NCI-H2171 treated with DMSO at 0.1 percent for 48 hours (cell line): ENCODE data around the gene FBXO28.
"Not testable (repeated sequence)": the region's sequence is repeated elsewhere in the genome, so short reads cannot be mapped to it uniquely, and the experiment has no call there.

Experiments used
- DNase-seq: peaks from one replicate; lab custom pipeline; 2025; lab: John Stamatoyannopoulos, UW

The FBXO28 gene

DNA sequence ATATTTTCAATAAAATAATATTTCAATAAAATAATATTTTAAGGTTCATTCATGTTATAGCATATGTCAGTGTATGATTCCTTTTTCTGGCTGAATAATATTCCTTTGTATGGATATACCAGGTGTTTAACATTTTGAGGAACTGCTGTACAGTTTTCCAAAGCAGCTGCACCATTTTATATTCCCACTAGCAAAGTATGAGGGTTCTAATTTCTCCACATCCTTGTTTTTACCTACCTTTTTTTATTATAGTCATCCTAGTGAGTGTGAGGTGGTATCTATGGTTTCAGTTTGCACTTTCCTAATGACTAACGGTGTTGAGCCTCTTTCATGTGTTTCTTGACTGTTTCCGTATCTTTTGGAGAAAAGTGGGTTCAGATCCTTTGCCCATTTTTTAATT, 74.4 kb downstream of the FBXO28 start:
- DNase-seq = no peak

- DNase-seq = no peak
Measured at GRCh38 chr1:224189561-224189960, 75.7 kb downstream of the FBXO28 start.

DNA sequence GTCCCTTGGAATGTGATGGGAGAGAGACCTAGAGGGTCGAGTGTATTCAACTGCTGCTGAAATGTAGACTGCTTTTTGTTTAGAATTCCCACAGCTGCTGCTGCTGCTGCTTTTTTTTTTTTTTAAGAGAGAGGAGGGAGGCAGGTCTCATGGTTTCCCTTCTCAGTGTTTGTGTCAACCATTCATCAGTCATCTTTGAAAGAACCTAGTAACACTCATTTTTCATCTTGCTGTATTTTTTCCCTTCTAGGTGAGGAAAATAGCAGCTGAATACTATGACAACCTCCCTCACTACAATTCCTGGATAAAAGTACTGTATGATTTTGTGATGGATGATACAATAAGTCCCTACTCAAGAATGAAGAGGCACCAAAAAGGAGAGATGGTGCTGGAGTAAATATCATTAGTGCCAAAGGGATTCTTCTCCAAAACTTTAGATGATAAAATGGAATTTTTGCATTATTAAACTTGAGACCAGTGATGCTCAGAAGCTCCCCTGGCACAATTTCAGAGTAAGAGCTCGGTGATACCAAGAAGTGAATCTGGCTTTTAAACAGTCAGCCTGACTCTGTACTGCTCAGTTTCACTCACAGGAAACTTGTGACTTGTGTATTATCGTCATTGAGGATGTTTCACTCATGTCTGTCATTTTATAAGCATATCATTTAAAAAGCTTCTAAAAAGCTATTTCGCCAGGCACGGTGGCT, 78.3 kb downstream of the FBXO28 start:
- peak; percentile 57 for DNase-seq

DNA sequence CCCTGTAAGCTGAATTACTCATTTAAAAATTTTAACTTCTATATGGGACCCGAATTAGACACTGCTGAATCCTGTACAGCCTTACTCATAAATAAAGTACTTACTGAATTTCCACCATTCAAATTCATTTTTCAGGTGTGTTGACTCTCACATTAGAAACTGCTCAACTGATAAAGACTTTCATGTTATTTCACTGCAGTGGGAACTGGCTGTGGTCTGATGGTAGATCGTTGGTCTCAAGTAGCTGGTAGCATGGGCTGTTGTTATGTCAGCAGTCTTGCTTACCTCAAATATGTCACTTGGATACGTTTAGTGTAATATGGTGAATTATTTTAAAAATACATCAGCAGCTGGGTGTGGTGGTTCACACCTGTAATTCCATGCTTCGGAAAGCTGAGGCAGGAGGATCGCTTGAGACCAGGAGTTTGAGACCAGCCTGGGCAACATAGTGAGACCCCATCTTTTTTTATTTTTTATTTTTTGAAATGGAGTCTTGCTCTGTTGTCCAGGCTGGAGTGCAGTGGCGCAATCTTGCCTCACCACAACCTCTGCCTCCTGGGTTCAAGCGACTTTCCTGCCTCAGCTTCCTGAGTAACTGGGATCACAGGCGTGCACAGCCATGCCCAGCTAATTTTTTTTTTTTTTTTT, 79.5 kb downstream of the FBXO28 start:
- DNase-seq = no peak

DNA sequence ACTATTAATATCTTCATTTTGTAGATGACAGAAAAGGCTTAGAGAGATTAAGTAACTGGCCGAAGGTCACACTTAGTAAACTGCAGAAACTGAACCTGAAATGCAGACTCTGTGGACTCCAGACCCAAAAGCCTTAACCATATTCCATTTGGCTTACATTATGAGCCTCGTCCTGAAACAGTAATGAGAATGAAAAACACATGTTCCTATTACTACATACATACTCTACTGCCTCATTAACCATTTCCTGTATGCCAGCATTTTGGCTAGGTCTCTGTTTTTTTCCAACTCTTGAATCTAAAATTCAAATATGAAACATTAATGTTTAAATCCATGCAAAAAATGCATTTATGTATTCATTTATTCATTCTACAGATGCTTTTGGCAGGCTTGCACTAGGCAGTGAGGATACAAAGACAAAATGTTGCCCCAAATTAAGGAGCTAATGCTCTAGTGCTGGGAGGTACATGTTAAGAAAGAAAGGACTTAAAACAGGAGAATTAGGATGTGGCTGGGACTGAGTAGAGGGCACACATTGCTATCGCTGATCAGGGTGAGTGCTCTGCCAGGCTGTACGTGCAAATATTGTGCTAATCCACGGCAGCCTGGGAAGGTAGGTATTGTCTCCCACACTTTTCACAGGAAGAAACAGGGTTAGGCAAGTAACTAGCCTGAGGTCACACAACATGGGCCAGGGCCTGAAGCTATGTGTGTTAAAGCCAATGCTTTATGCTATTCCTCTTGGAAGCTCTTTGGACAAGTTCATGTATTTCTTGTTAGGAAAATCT, 83.1 kb downstream of the FBXO28 start:
- DNase-seq = peak; percentile 17

DNA sequence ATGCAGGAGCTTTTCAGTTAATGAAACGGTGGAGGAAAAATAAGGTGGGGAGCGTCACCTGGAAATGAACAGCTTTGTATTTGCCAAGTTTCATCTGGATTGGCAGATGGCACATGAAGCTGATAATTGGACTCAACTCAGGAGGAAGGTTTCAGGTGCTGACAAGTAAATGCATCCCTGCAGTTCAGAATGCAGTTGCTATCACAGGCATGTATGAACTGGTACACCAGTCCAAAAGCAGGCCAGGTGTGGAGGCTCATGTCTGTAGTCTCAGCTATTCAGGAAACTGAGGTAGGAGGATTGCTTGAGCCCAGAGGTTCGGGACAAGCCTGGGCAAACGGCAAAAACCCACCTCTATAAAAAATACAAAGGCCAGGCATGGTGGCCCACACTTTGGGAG, 84.7 kb downstream of the FBXO28 start:
- DNase-seq = peak; percentile 99

DNA sequence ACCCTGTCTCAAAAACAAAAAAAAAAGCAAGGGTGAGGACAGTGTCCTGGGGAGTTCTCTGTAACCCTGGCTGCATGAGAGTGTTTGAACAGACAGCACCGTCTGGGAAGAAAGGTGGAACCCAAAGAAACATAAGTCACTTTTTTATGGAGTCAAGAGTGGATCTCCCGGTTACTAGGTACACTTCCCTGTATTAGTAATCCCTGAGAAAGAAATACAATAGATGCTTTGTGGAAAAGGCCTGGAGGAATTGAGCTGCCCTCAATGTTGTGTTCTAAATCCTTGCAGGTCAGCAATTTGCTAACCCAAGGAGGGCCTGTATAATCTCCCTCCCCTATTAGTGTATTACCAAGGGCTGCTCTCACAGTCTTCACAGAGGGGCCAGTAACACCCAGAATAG, 85.8 kb downstream of the FBXO28 start:
- DNase-seq = no peak

DNA sequence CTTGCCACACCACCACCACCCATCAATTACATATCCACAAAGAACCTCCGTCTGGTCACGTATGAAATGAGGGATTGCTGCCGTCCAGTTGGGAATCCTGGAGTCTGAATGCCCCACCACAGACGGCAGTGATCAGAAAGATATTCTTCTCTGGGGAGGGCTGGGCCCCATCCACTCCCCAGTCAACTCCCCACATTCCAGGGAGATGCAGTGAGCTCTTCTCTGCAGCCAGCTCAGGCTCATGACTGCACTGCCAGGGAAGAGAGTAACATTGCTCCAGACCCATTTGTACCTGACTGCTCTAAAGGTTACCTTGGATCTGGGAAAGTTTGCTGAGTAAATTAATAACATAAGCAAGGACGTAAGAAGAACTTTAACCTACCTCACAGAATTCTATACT, 87.5 kb downstream of the FBXO28 start:
- DNase-seq = no peak

- DNase-seq = no peak
Measured at GRCh38 chr1:224201853-224202252, 87.9 kb downstream of the FBXO28 start.

DNA sequence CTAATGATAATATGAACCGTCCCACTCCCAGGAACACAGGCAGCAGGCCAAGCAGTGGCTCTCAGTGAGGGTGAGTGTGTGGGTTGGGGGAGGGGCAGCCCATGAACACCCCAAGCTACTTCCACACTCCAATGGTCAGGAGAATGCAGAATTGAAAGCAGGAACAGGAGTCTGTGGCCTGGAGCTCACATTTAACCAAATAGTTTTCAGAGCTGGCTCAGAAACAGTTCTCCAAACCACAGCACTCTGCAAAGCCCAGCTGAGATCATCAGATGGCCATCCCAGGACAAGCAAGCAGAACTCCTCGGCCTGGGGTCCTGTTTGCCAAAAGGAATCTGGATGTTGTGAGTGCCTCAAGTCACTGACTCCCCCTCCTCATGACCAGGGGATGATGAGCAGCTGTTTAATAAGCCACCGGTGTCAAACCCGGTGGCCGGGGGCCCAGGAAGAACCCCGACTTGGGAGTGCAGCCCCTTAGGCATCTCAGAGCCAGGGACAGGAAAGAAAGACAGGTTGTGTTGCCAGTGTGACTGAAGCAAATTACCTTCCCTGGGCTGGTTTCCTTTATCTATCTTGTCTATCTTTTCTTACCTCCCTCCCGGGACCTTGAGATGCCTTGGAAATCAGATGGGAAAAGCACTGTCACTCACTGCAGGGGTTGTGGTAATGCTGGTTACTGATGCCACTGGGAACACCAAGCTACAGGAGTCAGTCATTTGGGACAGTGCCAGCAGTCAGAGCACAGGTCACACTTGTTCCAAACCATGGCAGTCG, 89.5 kb downstream of the FBXO28 start:
- DNase-seq = peak; percentile 87

- DNase-seq = peak; percentile 53
Measured at GRCh38 chr1:224205438-224205840, 91.5 kb downstream of the FBXO28 start.

DNA sequence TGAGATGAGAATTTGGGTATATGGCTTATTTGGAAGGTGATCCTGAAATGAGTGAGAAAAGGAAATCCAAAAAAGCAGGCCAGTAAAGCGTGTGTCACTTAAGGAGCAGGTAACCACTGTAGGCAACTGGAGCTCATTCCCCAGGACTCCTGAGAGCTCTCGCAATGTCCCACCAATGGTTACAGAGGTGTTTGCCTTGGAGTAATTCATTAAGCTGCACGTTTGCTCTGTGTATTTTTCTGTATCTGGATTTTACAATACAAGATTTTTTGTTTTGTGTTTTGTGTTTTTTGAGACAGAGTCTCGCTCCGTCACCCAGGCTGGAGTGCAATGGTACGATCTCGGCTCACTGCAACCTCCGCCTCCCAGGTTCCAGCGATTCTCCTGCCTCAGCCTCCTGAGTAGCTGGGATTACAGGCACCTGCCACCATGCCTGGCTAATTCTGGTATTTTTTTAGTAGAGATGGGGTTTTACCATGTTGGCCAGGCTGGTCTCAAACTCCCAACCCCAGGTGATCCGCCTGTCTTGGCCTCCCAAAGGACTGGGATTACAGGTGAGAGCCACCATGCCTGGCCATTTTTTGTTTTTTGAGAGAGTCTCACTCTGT, 92.1 kb downstream of the FBXO28 start:
- DNase-seq = not testable (repeated sequence)

DNA sequence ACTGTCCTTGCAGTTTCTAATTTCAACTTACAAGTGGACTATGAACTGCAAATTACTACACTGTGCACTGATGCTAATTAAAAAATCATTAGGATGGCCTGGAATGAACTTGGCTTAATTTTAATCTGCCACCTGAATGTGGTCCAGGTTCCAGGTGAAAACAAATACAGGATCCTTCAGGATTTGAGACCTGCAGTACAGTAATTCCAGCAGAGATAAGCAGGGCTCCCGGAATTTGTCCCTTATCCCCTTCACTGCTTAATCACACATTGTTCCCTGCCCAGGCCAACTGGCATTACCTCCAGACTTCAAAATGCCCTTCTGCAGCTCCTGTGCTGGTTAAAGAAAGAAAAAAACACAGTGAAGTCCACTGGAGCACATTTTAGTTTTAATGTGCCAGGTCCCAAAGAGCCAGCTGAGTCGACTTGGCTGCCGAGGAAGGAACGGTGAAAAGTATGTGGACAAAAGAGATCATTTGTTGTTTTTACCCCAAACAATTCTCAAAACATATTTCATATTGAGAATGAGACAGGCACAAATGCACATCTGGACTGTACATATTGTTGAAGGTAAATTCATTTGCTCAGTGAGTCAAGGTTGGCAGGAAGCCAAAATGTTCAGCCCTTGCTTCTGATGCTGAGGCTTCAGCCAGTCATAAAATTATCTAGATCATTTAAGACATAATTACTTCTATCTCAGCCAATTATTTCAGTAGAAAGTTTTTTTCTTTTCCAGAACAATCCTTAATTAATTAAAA, 97.5 kb downstream of the FBXO28 start:
- peak; percentile 89 for DNase-seq
